Stimulated activated CD4-positive, alpha-beta T cell treated with anti-CD3 and anti-CD28 coated beads, Interleukin-12 subunit alpha, Interleukin-12 subunit beta, amount 100 ng/mL, for 4 hours (primary cell): ENCODE results near the gene LEMD1.
A peak's percentile ranks its signal among the peaks of the same experiment; 100 is the strongest.
"Not testable (repeated sequence)": the region's sequence is repeated elsewhere in the genome, so short reads cannot be mapped to it uniquely, and the experiment has no call there.

Experiments
- DNase-seq: peaks from one replicate; pipeline ENCODE4 v3.0.0-alpha.2; 2020

The LEMD1 gene

GRCh38 chr1:205445646-205445935, 23.7 kb upstream of the LEMD1 start:
- no peak for DNase-seq

- DNase-seq = no peak
Observed at GRCh38 chr1:205444931-205445645, 23.2 kb upstream of the LEMD1 start.

DNA sequence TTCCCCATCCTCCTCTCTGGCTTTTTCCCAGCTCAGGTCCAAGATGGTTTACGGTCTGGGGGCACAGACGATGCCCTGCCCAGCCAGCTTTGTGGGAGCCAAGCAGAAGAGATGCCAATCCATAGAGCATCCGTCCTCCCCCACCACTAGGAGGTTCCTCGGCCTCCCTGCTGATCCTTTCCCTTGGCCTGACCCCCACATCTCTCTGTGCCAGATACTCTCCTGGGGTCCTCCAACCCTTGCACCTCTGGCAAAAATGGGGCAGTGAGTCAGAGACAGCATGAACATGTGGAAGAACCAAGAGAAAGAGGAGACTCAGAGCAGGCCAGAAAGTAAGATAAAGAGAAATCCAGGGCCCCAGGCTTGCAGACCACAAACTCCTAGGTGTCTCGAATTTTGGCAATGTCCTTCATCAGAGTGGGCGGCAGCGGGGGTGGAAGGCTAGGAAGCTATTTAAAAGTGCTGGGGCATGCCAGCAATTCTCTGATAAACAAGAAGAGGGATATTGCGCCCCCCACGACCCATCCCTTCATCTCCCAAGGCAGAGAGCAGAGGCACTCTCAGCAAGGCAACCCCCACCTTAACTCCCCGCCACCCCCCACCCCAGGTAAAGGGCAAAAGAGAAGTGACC, 22.6 kb upstream of the LEMD1 start:
- DNase-seq = no peak

DNA sequence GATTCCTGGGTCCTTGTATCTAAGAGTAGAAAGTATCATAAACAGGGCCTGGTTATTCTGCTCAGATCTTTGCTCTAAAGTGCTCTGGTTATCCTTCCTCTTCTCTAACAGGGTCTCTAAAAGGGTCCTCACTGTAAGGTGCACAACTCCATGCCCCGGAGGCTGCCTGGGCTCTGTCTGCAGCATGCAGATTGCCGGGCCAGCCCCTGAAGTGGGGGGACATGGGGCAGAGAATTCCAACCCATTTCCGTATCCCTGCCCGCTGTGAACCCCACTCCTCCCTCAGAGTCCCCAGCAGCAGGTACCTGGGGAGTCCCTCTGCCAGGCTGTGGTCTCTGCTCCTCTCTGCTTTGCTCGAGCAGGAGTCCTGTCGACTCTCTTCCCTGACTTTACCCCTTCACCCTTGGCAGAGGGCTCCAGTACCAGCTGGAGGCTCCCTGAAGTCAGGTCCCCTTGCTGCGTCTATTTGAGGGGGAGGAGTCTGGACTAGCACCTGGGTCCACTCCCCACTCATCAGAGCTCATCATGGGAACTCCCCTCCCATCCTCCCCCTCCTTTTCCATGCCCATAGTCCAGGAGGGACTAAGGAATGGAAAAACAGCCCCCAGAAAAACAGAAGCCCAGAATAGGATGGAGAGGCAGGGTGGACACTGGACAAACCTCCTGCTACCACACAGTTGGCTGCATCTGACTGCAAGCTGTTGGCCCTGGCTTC, 21.9 kb upstream of the LEMD1 start:
- DNase-seq = no peak

- no peak for DNase-seq
Observed at GRCh38 chr1:205442051-205442725, 20.3 kb upstream of the LEMD1 start.

DNA sequence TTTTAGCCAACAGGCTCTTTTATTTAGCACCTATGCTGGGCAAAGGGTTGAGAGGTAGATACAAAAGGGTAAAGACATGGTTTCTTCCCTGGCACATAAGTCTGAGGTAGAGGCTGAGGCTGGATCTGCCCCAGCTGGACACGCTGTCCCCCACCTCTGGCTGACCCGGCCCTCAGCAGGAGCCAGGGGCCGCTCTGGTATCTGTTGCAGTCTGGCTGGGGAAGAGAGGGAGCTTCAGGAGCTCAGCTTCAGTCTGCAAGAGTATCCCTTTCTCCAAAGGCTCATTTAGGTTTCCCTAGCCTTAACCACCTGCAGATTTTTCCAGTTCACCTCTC, 19.8 kb upstream of the LEMD1 start:
- no peak for DNase-seq

DNA sequence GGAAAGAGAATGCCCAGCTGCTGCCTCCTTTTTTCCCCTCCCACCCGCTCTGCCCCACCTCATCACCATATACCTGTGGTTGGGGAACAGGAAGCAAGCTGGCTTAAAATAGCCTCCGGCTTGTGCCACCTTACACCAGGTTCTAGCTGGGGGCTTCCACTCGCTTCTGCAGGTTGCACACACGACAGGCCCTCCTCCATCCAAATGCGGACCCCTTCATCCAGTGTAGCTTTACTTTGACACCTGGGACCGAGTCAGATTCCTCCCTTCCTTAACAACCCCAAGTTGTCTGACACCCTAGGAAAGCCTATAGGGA, 19.4 kb upstream of the LEMD1 start:
- DNase-seq = no peak

GRCh38 chr1:205440476-205441317, 18.8 kb upstream of the LEMD1 start:
- DNase-seq = peak; percentile 55

DNA sequence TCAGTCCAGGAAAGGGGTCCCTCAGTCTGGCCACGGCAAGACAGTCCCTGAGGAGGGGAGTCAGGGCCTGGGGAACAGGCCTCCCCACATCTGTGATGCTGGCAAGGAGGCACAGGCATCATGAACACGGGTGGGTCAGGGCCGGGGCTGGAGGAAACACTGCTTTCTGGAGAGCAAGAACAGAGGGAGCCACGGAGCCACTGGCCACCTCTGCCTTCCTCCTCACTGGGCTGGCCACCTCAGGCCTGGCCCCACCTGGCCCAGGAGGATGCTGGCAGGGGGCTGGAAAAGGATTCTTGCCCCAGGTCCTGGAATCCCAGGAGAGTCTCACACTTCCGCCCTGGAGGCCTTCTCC, 18.2 kb upstream of the LEMD1 start:
- DNase-seq = no peak

- DNase-seq = no peak
Observed at GRCh38 chr1:205438213-205439158, 16.6 kb upstream of the LEMD1 start.

- DNase-seq = no peak
Observed at GRCh38 chr1:205437570-205437969, 15.7 kb upstream of the LEMD1 start.

DNA sequence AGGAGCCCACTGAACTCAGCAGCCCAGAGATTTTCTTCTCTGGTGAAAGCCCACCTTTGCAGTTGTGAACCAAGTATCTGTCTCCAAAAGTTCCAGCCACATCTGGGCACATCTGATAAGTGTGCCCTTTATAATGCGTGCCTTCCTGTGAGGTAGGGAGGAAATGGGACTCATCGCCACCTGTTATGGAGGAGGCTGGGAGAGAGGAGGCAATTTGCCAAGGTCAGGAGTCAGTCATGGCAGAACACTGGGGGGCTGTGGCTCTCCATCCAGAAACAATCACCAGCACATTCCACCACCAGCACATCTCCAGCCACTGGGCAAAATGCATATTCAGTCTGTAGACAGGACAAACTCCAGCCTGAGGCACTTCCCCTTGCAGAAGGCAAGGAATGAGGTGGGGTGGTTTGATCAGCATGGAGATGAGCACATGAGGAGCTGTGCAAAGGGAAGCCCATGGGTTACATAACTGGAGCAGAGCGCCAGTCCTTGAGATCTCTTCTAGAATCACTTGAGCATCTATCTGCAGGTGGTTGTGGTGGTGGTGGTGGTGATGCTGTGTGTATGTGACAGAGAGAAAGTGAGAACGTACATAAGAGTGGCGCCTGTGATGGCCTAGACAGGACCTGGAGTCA, 15.0 kb upstream of the LEMD1 start:
- no peak for DNase-seq

GRCh38 chr1:205435578-205436573, 14.0 kb upstream of the LEMD1 start:
- DNase-seq = no peak

- DNase-seq = no peak
Observed at GRCh38 chr1:205434738-205435137, 12.9 kb upstream of the LEMD1 start.

- not testable (repeated sequence) for DNase-seq
Observed at GRCh38 chr1:205432692-205433091, 10.8 kb upstream of the LEMD1 start.

GRCh38 chr1:205432116-205432515, 10.3 kb upstream of the LEMD1 start:
- DNase-seq = no peak

DNA sequence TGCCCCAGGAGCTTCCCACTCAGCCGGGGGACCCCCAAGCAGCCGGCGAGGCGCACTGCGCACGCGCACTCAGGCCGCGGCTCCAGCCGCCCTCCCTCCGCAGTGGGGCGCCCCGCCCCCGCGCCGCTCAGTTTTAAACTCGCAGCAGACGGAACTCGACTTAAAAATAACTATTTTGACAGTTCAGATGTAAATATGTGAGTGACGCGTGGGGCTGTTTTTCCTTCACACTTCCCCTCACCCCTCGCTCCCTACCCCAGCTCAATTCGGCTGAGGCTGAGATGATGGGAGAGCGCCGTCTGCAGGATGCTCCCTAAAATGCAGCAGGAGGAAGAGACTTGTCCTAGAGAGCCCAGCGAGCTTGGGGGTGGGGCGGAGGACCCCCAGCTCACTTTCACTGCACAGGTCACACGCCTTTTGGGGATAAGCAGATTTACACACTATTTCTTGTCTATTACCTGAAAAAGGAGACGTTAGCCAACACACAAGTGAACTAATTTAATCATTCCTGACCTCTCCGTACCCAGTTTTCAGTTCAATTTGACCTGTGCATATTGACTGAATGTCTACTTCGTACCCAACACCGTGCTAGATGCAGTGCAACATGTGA, 8.9 kb upstream of the LEMD1 start:
- peak; percentile 61 for DNase-seq

GRCh38 chr1:205429762-205430695, 8.2 kb upstream of the LEMD1 start:
- no peak for DNase-seq
